Measurements from ENCODE around the gene RIOK2.

The RIOK2 gene

DNA sequence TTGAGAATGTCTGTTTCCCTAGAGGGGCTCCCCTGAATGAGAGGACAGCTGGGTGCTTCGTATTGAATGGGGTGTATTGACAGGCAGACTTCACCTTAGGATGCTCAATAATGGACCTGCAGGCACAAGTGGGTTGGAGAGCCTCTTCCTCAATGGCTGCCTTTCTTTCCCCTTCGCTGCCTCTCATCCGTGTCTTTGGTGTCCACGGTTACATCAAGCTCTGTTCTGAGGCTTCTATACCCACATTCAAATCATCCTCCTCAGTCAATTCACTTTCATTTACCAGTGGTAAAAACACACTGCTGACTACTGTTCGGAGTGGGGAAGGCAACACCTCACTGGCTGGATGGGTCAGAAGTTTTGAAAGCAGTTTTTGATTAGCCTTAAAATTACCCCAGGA lies 61.2 kb downstream of the RIOK2 start:
- no peak for DNase-seq

DNA sequence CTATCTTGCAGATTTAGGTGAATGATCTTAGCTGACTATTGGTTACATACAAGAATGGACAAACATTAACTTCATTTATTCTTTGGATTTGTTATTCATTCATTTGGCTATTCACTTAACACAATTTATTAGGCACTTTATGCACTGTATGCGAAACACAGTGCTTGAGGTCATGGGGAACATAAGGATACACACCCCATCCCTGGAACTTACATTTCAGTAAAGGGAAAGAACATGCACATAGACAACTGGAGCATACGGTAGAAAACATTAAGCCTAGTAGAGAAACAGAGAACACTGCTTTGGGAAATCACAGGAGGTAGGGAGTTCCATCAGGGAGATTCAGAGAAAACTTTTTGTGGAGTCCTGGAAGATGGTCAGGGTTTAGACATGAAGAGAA lies 62.9 kb downstream of the RIOK2 start:
- no peak for DNase-seq

DNA sequence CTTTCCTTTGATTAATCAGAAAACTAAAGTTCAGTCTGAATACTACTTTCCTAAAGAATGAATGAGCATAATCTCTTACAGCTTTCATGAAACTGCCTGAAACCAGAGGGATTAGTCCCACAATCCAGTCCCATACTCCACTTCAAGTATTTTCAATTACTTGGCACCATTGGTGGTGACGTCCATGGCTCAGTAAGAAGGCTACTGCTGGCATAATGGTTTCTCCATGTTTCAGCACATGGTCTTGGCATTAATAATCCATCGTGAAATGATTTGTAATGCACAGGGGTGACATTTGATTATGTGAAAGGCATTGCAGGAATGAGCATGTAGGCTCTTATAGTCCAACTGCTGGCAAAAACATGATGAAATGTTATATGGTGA lies 64.0 kb downstream of the RIOK2 start:
- DNase-seq: peak; percentile 52

DNA sequence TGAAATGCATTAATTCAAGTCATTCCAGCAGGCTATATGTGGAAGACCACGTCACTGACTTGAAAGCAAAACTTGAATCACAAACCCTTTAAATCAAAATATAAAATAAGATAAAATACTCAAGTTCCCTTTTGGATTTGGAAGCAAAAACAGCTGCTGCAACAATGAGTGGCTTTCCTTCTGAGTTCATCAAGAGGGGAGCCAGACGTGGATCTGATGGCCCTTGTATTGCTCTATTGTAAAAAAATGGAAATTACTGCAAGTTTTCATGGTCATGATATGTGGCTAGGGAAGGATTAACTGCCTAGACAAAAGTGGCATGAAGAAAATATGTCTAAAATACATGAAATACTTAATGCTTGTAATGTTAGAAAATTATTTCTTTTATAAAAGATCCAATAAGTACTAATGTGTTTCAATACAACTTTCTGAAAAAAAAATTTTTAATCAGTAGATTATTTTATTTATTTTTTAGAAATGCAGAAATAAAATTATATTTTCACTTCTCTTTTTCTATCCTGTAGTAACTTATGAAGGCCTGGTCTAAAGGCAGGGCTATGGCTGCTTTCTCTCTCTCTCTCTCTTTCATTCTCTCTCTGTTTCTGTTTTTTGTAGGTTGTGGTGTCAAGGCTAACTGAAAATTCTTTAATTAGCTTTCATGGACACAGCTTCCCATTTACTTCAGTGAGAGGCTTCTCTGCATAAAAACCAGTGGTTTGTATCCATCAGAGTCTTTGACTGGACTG lies 64.6 kb downstream of the RIOK2 start:
- no peak for DNase-seq

DNA sequence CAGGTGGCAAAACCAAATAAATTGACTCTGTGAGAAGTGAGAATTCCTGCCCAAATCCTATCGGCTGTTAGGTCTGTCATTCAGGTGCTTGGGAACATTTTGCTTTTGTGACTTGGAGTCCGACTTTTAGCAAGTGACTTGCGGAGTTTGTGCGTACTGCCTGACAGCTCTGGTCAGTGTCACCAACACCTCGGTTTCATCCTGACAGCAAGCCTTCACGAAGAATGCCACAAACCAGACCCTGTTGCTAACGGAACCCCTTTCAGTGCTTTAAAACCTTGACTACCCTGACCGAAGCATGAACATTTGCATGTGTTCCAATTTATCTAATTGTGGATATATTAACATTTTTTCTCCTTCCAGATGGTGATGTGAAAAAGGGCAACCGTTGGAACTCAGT lies 67.1 kb downstream of the RIOK2 start:
- no peak for DNase-seq

DNA sequence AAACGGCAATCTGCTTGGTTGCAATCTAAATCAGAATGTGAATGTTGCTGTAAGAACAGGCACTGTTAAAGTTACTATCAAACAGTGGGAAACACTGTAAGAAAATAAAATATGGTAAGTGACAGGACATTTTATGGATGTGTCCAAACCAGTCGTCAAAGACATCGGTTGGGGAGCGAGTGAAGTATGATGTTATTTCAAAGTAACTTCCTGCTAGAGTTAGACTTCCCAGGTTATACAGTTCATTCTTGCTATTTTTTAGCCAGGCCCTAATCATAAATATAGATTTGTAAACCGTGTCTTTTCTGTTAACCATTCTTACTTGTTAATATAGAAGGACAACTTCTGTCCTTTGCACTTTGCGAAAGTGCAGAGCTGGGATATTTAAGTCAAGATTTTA lies 70.8 kb downstream of the RIOK2 start:
- DNase-seq: no peak

DNA sequence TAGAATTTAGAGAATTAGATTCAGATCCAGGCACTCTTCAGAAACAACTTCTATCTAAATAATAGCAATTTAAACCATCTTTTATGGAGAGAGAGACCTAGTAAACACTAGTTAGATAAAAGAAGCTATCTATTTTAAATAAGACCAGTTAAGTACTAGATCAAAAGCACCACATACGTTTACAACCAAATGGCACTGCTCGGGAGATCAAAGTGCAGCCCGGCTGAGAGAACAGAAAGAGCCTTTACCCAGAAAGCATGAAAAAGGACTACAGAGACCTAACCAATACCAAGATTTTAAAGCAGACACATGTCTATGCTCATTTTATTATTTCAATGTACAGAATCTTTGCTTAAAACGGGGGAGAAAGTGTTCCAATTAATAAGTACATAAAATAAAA lies 71.4 kb downstream of the RIOK2 start:
- no peak for DNase-seq

DNA sequence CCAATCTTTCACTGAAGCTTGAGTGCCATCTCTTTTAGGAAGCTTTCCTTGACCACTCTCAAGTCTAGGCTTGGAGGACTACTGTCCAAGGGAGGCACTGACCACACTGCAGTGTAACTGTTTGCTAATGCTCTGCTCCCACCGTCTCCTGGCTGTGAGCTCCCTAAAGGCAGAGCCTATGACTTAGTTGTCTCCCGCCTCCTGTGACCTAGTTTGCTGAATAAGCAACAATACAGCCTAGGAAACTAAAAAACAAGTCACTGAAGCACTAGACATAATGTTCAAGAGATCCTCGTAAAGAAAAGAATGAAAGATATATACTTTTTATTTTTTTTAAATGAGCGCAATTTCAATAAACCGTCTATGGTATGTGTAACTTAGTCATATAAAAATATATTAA lies 72.0 kb downstream of the RIOK2 start:
- DNase-seq: no peak

Data from left hindlimb (tissue), 1 donor.